Smooth muscle cell of the umbilical artery (primary cell): ENCODE data around the gene NFIB. TPM values are rescaled to one million over a fixed set of nuclear protein-coding genes. Genes with fewer than 3 reads are reported as not detected.

Experiments
- total RNA-seq: library from RNA; depleted of rRNA; stranded (reverse); fragments of >200 nt; gene quantifications from 2 replicates; pipeline ENCODE4 v1.2.3, GENCODE V29; 2014

Gene NFIB
- total RNA-seq = 3.0 and 16.4 TPM in 2 replicates

GRCh38 chr9:14313951-14314423 lies at the start of gene NFIB:
TSS of gene NFIB (minus strand) at chr9:14314141. CDS start at chr9:14313511, 630 bp downstream.

